Hepatic stellate cell (primary cell): ENCODE measurements around the gene SLC13A1.
A peak's percentile ranks its signal among the peaks of the same experiment; 100 is the strongest.

Experiments used
- DNase-seq: peaks from one replicate; pipeline ENCODE4 v3.0.0; 2011; ENCODE audit warnings: low spot score

Gene SLC13A1

DNA sequence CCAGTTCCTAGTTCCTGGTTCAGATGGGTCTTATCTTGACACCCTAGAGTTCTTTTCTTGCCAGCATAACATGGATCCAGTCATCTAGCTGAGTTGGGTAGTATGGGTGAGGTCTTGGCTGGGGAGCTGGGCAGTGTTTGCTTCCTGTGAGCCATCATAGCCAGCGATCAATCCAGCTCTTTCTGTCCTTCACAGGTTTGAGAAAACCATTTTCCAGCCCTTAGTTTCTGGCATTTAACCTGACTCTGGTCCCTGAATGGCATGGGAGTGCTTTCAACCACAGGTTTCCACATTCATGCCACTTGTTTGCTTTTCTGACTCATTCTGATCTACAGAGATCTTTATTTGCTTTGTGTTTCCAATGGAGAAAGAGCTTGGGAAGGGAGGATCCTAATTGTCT, 8.6 kb downstream of the SLC13A1 start:
- no peak for DNase-seq

DNA sequence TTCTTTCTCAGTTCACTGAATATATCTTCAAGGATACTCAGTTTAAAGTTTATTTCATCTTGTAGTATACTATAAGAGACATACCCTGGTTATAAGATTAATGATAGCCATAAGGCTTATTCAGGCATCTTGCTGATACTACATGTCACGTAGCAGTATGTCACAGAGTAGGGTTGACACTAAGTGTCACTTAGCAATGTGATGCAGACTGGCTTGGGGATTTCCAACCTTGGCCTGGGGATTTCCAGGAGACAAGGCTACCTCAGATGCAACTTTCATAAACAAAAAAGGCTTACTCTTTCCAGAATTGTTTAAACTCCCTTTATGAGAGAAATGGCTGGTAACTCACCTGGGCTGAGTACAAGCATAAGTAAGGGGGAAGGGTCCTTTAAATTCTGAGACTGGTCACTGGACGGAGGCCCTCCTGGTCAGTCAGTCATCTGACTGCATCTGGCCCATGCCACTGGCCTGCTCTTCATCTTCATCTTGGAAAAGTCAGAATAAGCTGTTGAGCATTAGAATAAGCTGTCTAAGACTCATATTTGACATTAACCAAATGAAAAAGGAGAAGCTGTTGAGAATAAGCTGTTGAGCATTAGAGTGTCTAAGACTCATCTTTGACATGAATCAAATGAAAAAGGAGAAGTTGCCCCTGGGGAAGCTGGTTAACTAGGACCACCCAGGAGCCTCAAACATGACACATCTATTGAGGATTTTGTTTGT, 9.5 kb downstream of the SLC13A1 start:
- no peak for DNase-seq

- DNase-seq: no peak
Observed at GRCh38 chr7:123185756-123186155, 14.0 kb downstream of the SLC13A1 start.

DNA sequence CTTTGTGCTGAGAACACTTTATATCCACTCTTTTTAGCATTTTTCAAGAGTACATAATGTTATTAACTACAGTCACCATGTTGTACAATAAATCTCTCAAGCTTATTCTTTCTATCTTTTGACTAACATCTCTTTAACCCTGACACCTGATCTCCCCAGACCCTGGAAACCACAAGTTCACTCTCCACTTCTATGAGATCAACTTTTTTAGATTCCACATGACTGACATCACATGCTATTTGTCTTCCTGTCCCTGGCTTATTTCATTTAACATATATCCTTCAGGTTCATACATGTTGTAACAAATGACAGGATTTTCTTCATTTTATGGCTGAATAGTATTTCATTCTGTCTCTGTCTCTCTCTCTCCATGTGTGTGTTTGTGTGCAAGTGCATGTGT, 15.5 kb downstream of the SLC13A1 start:
- DNase-seq: no peak

DNA sequence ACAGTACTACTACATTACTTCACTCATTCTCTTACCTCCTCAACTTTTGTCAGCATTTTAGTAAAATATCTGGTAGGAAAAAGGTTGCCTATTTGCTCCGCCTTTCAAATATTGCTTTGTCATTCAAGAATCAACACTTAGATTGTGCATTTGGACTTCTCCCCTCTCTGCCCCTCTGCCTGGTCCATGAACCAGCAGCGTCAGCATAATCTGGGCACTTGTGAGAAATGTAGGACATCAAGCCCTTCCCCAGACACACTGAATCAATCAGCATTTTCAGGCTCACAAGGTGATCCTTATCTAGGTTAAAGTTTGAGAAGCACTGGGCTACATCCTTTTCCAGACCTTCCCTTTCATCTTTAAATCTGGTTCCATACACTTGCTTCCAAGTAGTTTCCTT, 16.3 kb downstream of the SLC13A1 start:
- no peak for DNase-seq

DNA sequence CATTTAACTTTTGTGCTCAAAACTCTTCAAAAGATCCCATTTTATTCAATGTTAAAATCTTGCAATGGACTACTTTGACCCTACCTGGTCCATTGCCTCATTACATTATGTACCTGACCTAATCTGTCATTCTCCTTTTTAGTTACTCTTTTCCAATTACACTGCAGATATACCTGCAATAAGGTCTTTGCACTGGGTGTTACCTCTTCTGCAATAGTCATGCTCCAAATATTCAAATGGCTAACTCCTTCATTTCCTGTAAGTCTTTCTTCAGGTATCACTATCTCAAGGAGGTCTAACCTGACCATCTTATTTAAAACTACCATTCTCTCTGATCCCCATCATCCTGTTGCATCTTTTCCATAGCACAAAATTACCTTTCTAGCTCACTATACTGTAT, 22.3 kb downstream of the SLC13A1 start:
- DNase-seq: no peak

GRCh38 chr7:123170333-123171246, 29.2 kb downstream of the SLC13A1 start:
- no peak for DNase-seq

- DNase-seq: no peak
Observed at GRCh38 chr7:123169065-123169464, 30.7 kb downstream of the SLC13A1 start.

GRCh38 chr7:123157606-123158005, 42.2 kb downstream of the SLC13A1 start:
- DNase-seq: no peak

DNA sequence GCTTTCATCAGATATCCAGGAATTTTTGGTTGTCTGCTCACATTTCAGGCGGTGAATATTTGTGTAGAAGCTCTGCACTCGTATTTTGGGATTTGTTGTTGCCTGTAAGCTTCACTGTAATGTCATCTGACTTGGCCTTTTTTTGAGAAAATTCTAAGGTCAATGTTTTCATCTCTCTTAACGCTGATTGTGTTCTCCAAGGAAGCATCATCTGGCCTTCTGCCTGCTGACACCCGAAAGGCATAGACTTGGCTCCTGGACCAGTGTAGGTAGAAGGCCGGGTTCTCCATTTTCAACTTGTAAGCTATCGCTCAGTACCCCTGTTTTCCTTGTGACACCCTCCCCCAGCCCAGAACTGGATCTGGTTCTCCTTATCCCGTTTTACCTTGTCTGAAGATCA, 44.2 kb downstream of the SLC13A1 start:
- no peak for DNase-seq

GRCh38 chr7:123154231-123154860, 45.4 kb downstream of the SLC13A1 start:
- DNase-seq: peak; percentile 21

DNA sequence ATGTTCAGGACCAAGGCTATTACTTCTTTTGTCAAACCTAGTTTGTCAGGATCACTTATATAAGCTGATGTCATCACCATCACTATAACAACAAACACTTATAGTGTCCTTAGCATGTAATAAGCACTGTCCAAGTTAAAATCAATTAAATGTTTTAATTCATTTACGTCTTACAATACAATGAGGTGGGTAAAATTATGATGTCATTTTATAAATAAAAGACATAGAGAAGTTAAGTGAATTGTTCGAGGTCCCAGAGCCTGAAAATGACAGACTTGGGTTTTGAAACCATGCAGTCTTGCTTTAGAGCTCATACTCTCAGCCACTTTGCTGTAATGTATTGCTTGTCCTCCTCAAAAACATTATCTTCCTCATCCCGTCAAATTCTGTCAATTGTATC, 48.3 kb downstream of the SLC13A1 start:
- DNase-seq: no peak

- no peak for DNase-seq
Observed at GRCh38 chr7:123148813-123149212, 51.0 kb downstream of the SLC13A1 start.

DNA sequence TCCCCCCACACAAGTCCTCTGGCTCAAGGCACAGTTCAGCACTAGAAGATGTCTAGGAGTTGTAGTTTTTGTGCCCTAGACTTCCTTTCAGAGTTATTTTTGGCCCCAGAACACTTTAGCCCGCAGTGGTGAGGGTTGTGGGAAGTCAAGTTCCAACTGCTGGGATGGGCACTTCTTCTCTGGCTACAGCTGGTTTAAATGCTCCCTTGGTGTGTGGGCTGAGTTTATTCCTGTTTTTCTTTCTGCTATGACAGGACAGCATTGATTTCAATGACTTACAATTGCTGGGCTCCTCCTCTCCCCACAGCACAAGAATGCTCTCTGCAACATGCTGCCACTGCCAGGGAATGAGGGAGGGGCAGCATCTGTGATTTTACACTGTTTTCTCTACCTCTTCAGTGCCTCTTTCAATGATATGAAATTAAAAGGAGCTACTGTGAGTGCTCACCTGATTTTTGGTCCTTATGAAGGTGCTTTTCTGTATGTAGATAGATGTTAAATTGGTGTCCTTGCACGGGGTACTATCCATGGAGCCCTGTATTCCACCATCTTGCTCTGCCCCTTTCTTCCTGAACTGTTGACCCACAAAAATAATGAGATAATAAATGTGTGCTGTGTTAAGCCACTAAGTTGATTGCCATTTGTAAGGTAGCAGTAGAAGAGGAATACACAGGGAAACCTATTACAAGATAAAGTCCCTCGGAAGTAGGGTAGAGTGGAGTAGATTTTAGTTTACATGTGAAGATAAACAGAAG, 56.3 kb downstream of the SLC13A1 start:
- DNase-seq: no peak

DNA sequence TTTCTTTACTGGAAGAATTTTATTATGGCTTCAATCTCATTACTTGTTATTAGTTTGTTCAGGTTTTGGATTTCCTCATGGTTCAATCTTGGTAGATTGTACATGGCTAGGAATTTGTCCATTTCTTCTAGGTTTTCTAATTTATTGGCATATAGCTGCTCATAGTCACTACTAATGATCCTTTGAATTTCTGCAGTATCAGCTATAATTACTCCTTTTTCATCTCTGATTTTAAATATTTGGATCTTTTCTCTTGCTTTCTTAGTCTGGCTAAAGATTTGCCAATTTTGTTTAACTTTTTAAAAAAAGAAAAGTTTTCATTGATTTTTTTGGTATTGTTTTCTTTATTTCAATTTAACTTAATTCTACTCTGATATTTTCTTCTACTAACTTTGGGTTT, 59.2 kb downstream of the SLC13A1 start:
- DNase-seq: no peak

DNA sequence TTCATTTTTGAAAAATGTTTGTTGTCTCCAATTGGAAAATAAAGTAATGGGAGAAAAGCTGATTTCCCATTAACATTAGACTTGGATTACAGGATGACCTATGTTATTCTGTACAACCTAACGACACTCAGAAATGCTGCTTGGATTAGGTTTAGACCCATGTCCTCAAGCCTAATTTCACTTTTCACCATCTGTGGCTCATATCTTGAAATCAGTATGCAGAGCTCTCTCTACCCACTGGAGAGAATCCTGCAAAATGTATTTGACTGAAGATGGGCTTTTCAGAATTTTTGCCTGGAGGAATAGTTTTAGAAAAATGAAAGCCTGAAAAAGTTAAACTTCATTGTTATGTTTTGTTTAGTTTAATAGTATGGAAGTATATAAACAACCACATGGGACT, 63.8 kb downstream of the SLC13A1 start:
- DNase-seq: no peak

DNA sequence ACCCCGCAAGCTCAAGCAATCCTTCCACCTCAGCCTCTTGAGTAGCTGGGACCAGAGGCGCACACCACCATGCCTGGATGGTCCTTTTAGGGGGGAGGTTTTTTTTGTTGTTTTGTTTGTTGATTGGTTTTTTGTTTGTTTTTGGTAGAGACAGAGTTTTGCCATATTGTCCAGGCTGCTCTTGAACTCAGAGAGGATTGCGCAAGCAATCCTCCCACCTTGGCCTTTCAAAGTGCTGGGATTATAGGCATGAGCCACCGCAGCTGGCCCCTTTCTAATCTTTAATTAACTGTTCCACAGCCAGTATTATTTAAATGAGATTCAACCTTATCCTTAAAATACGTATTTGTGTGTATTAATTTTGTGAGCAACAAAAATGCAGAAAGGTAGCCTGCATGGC, 65.8 kb downstream of the SLC13A1 start:
- DNase-seq: no peak

DNA sequence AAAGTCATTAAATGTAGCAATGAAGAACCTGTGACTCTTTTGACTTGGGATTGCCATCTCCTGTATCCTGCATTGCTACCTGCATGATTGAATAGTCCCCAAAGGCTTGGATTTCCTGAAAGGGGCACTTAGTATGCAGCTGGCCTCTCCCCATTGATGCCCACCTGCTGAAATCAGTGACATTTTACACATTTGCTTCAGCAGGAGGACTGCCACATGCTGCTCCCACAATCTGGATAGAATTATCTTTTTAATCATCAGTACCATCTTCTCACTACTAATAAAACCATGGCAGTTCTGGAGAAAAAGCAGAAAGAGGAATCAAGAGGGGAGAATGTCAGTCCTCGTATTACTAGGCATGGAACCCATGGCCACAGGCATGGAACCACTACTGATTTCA, 67.8 kb downstream of the SLC13A1 start:
- no peak for DNase-seq

GRCh38 chr7:123131556-123131955, 68.2 kb downstream of the SLC13A1 start:
- DNase-seq: no peak

GRCh38 chr7:123131140-123131539, 68.6 kb downstream of the SLC13A1 start:
- DNase-seq: no peak

DNA sequence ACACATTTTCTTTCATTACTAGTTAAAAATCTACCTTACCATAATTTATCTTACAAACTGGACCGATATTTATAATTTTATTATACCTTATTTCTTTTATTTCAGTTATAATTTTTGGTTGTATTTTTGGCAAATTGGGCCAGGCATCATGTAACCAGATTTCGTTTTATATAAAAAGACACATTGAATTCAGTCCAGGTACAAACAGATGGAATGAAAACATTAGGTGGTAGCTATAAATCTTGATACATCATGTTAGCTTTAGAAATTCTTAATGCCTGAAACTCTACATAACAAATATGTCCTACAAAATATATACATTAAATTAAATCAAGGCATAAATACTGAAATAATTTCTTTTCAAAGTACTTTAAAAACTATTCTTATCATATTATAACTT, 73.1 kb downstream of the SLC13A1 start:
- no peak for DNase-seq

- no peak for DNase-seq
Observed at GRCh38 chr7:123126171-123126570, 73.6 kb downstream of the SLC13A1 start.
